HG03196 (cell line): ENCODE data around the gene CIRBP.
"Not testable (repeated sequence)": the region's sequence is repeated elsewhere in the genome, so short reads cannot be mapped to it uniquely, and the experiment has no call there.

Experiments used
- ATAC-seq: cut with Tn5 transposase; IDR thresholded peaks from one replicate; pipeline ENCODE4 v1.9.1; 2021; ENCODE audit not compliant: unreplicated experiment

CIRBP gene

DNA sequence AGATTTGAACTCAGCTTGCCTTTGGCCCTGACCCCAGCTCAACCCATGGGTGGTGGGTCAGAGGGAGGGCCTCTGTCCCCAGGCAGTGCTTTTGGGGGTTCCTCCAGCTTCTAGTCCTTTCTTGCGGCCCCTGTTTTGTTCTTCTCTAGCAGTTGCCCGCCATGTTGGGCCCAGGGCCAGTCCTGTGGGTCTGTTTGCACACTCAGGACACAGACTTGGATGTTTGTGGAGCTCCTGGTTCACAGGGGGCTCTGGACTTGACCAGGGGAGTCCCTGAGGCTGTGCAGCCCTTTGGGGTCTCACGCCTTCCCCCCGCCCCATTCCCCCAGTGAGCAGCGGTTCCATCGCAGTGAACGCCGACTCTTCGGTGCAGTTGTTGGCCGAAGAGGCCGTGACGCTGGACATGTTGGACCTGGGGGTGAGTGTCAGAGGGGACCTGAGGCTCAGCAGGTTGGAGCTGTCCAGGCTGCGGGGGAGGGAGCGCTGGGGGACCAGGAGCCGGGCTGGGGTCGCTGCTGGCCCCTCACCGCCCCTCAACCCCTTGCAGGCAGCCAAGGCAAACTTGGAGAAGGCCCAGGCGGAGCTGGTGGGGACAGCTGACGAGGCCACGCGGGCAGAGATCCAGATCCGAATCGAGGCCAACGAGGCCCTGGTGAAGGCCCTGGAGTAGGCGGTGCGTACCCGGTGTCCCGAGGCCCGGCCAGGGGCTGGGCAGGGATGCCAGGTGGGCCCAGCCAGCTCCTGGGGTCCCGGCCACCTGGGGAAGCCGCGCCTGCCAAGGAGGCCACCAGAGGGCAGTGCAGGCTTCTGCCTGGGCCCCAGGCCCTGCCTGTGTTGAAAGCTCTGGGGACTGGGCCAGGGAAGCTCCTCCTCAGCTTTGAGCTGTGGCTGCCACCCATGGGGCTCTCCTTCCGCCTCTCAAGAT is 25.1 kb upstream of the CIRBP start:
- no peak for ATAC-seq

DNA sequence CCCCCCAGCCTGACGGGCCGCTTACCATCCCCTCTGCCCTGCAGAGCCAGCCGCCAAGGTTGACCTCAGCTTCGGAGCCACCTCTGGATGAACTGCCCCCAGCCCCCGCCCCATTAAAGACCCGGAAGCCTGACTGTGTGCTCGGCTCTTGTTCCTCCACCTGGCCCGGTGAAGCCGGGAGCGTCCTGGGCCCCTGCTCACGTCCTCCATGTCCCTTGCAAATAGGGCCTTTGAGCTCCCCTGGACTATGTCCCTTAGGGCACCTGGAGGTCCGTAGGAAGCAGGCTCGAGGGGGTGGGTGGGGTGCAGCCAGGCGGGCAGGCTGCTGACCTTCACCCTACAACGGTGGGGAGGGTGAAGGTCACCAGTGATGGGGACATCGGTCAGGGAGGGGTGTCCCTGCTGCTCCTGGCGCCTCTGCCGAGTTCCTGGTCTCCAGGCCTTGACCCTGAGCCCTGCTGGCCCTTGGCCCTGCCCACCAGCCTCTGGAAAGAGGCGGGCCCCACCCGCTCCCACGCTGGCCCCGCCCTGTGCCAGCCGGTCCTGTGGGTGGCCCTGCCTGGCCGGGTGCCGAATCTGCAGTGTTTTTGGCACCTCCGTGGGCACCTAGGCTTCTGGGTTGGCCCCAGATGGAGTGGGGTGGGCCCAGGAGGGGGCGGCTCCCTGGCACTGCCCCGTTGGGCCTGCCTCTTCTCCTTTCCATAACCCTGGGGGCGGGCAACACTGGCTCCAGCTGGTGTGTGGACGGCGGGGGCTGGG is 24.3 kb upstream of the CIRBP start:
- no peak for ATAC-seq

GRCh38 chr19:1245494-1246264 is 23.5 kb upstream of the CIRBP start:
- no peak for ATAC-seq

- not testable (repeated sequence) for ATAC-seq
These were observed 22.7 kb upstream of the CIRBP start for GRCh38 chr19:1246265-1247087.

- ATAC-seq = no peak
These were observed 21.4 kb upstream of the CIRBP start for GRCh38 chr19:1247748-1248138.

DNA sequence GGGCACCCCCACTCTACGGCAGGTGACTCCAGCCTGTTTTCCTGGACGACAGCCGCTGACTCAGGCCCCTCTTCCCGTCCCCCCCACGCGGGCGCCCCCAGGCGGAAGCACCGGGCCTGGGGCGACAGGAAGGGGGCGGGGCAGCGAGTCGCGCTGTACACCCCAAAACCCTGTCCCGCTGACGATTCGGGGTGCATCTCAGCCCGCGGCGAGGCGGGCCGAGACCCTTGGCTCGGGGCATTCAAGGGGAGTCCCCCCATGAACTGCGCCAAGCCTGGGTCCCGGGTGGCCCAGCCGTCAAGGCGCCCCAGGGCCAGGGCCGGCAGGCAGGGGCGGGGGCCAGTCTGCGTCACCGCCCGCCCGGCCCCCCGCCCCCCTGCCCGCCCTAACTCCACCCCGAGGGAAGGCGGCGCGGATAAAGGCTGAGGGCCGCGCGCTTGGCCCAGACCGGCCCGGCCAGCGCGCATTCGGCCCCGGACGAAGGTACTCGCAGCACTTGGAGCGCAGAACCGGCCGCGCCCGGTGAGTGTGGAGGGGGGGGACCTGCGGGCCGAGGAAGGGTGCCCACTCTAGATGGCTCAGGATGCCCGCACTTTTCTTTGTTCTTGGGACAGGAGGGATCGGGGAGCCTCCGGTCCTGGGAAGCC is 20.9 kb upstream of the CIRBP start, which contains the start of gene MIDN:
TSS of gene MIDN (plus strand) at position 445 of the 647 bp plus-strand sequence. CDS start 1,714 bp downstream, outside the sequence.
- peak; percentile 13 for ATAC-seq

DNA sequence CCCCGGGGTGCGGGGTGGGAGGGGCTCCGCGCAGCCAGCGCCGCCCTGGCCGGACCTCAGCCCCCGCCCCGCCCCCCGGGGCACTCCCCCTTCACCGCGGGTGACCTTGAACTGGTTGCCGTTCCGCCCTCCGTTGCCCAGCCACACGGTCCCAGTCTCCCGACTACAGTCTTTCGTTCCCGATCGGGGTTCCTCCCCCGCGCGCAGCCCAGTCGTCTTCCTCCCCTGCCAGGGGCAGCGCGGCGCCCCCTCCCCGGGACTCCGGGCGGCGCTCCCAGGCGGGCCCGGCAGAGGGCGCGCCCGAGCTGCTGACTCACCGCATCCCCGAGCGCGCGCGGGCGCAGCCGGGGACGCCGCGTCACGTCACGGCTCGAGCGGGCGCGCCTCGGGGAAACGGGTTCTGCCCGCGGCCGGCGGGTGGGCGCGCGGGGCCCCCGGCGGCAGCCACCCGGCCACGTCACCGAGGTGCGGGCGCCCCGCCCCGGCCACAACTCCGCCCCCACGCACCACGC is 20.3 kb upstream of the CIRBP start:
- peak; percentile 20 for ATAC-seq

DNA sequence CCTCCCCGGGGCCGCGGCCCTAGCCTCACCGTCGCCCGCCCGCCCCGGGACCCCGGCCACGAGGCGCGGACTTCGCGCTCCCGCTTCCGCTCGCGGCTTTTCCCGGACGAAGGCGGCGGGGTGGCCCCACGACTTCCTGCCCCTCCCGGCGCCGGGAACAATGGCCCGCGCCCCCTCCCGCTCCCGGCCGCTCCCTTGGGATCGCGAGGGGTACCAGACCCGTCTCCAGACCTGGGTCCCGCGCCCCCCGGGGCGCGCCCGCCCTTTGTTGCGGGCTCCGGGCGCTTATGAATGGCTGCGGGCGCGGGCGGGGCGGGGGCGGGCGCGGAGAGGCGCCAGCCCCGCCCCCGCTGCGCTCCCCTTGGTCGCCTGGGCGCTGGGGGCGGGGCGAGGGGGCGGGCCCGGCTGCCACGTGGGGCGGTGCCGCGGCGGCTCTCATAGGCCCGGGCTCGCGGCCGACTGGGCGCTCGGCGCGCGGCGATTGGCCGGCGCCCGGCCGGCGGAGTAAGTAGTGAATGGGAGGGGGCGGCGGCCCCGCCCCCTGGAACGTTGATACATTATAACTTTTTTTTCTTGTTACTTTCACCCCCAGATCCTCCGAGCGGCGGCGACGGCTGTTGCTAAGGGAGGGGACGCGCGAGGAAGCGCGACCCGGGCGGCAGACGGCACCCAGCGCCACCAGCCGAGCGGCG is 19.7 kb upstream of the CIRBP start:
- peak; percentile 39 for ATAC-seq

DNA sequence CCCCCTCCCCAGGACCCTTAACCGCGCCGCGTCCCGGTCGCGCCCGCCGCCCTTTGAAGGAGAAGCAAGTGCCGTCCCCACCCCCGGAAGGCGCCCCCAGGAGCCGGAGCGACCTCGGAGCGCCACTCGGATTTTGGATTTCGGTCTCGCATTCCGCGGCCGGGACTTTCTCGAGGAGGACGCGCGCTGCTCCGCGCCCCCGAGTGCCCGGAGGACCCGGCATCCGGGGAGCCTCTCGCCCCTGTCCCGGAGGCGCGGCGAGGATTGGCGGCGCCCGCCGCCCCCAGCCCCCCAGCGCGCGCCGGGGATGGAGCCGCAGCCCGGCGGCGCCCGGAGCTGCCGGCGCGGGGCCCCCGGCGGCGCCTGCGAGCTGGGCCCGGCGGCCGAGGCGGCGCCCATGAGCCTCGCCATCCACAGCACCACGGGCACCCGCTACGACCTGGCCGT is 19.1 kb upstream of the CIRBP start:
- ATAC-seq = no peak

GRCh38 chr19:1250437-1251260 is 18.5 kb upstream of the CIRBP start:
- ATAC-seq = no peak

DNA sequence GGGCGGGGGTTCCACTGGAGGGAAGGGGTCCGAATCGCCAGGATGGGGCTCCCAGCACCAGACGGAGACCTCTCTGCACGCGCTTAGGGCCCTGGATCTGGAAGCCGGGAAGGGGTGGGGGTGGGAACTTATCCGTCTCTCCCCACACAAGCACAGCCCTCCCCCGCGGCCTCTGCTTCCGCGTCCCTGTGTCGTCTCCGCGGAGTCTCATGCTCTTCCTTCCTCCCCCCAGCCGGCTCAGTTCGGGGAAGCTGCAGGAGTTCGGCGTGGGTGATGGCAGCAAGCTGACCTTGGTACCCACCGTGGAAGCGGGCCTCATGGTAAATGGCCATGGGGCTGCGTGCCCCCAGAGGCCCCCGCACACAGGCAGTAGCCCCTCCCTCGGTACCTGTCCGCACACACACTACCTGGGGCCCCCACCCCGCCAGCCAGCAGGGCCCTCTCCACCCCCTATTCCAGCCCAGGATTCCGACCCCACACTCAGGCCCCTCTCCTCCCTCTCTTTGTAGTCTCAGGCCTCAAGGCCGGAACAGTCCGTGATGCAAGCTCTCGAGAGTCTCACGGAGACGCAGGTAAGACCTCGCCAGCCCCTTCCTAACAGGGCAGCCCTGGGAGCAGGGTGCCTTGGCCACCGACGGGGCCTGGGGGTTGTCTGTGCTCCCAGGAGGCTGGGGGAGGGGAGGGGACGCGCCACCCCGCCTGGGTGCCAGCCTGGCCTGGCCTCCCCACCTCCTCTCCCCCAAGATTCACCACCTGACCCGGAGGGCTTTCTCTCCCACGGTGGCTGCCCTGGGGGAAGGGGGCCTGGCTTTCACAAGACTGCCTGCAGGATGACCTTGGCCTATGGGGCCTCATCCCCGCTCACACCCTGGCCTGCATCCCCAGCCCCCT is 17.6 kb upstream of the CIRBP start:
- no peak for ATAC-seq

GRCh38 chr19:1252221-1252820 is 16.8 kb upstream of the CIRBP start:
- ATAC-seq = no peak

GRCh38 chr19:1252821-1253513 is 16.2 kb upstream of the CIRBP start:
- ATAC-seq = no peak

DNA sequence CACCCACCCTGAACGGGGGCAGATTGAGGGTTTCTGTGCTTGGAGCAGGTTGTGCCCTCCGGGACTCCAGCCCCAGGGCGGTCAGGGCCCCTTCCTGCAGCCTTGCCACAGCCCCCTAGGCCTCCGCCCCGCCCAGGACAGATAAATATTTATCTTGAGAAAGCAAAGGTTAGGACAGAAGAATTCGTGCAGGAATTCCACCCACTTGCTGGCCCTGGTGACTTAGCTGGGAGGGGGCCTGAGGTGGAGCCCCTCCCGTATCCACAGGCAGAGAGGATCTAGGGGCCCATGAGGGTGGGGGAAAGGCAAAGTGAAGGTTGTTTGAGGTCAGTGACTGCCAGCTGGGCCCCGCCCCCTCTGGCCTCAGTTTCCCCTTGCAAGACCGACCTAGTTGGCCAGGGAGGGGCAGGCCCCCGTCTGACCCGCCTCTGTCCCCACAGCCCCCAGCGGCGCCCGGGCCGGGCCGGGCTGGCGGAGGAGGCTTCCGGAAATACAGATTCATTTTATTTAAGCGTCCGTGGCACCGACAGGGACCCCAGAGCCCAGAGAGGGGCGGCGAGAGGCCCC is 15.5 kb upstream of the CIRBP start:
- ATAC-seq = no peak

GRCh38 chr19:1254081-1254527 is 15.0 kb upstream of the CIRBP start:
- ATAC-seq = no peak
